DMS114 treated with DMSO at 0.1 percent for 48 hours (cell line): ENCODE results near the gene EXTL1.

Source experiments
- DNase-seq: peaks from one replicate; lab custom pipeline; 2025; ENCODE audit not compliant: unreplicated experiment; lab: John Stamatoyannopoulos, UW

EXTL1 gene

DNA sequence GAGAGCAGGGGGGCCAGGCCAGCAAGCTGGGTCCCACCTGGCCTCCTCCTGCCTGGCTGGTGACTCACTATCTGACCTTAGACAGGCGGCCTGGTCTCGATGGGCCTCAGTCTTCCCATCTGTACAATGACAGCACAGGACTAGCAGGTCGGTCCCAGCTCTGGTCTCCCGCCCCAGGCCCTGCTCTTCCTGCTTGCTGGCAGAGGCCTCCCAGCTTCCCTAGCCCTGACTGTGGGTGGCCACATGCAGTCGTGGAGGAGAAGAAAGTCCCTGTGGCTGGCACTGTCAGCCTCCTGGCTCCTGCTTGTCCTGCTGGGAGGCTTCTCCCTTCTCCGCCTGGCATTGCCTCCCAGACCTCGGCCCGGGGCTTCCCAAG is 817 bp downstream of the EXTL1 start:
- no peak for DNase-seq

DNA sequence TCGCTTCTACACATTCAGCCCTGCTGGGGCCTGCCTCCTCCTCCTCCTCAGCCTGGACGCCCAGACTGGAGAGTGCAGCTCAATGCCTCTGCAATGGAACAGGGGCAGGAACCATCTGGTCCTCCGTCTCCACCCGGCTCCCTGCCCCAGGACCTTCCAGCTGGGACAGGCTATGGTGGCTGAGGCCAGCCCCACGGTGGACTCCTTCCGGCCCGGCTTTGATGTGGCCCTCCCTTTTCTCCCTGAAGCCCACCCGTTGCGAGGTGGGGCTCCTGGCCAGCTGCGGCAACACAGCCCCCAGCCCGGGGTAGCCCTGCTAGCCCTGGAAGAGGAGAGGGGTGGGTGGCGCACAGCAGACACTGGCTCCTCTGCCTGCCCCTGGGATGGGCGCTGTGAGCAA is 1.4 kb downstream of the EXTL1 start:
- no peak for DNase-seq

DNA sequence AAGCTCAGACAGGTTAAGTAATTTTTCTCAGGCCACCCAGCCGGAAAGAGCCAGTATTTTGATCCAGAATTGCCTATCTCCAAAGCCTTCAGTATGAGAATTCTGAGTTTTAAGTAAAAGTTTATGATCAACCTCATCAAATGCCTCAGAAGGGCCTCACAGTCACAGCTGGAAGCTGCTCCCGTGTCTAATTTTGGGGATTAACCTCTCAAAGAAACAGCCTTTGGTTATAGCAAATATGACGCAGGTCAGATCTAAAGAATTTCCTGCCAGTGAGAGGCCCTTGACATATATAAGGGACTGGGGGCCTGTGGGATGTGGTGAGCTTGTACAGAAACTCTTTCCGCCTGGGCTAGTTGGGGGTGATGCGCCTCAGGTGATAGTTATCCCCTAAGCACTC is 2.3 kb downstream of the EXTL1 start:
- DNase-seq, result no peak

DNA sequence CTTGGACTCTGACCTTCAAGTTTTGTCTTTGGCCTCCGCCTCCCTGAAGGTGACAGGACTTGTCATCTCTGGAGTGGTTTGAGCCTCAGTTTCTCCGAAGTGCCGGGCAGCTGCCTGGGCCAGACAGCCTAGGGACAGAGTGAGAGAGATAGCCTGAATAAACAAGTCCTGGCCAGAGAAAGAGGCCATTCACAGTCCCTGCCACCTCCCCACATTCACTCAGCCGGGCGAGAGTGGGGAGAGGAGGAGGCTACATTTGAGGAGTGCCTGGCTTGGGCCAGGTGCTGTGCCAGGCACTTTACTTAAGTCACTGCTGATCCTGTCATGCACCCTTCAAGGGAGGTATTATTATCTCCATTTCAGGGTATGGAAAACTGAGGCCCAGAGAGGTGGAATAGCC is 3.5 kb downstream of the EXTL1 start:
- DNase-seq, result no peak

DNA sequence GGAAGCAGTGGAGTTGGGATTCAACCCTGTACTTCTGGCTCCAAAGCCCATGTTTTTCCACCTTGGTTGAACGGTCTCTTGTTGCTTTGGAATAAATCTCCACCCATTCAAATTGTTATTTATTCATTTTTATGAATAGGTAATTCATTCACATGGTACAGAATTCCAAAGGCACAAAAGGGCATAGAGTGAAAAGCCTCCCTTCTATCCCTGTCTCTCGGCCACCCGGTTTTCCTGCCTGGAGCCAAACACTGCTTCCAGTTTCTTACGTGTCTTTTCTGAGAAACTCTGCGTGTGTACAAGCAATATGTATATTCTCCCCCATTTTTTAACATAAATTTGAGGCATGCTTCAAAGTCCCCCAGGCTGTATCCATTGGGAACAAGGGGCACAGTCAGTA is 3.9 kb downstream of the EXTL1 start:
- DNase-seq, result no peak

DNA sequence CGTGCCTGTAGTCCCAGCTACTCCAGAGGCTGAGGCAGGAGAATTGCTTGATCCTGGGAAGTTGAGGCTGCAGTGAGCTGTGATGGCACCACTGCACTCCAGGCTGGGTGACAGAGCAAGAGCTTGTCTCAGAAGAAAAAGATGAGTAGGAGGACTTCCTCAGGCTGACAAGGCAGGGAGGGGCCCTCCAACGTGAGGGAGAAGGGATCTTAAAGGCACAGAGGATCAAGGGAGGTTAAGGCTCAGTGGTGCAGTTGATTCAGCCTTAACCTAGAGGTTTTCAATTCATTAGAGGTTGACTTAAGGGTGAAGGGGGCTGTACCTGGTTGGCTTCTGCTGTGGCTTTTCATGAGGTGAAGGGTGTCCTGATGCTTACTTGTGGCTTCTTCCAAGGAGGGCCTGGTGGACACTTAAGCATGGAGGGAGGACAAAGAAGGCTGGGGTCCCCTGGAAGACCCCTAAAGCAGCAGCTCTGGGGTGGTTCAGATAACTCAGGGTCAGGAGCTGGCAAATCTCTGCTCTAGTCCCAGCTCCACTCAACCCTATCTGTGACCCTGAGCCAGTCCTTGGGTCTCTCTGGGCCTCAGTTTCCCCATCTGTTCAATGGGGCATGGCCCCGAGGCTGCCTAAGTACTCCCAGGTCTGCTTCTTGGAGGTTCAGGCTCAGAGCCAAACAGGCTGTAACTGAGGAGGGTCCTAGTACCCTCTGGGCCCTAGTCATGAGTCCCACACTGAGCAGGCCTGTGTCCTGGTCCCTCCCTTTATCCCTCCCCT is 6.3 kb downstream of the EXTL1 start:
- DNase-seq, result no peak

DNA sequence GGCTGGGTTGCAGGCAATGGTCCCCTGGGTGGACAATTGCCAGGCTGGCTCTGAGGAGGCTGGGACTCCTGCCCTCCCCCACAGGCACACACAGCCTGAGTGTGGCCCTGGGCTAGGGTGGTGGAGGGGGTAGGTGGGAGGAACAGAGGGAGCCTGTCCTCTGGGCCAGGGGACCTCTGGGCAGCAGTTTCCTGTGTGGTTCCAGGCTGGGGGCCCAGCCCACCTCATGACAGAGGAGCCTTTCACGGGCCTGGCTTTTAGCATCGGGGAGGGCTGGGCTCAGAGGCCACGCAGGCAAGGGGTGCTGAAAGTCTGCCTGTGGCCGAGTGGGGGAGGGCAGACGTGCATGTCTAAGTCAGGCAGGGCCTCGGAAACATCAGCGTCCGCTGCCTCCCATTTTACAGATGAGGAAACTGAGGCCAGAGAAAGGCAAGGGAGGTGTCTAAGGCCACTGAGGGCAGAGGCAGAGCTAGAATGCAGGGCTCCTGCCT is 7.0 kb downstream of the EXTL1 start:
- DNase-seq, result no peak

DNA sequence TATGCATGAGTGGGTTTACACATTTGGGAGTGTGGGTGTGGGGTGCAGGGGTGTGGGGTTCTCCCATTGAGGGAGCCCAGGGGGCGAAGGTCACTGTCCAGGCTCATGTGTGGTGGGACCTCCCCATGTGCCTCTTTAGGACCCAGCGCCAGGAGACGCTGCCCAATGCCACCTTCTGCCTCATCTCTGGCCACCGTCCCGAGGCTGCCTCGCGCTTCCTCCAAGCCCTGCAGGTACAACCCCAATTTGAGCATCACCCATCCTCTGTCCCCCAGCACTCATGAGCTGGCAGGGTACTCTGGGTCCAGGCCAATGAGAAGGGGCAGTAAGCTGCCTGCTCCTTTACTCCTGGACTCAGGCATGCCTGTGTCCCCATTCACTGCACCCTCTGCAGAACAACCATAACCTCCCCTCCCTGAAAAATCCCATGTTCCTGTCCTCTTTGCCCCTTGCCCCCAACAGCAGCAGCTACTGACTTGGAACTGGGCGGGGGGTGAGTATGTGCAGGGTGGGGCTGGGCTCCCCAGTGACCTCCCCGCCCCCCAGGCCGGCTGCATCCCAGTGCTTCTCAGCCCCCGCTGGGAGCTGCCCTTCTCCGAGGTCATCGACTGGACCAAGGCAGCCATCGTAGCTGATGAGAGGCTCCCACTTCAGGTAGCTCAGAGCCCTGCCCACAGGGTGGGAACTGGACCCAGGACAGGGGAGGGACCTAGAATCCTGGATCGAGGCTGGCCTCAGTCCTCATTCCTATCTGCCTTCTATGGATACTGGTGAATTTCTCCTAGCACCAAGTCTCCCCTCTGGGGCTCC is 7.7 kb downstream of the EXTL1 start:
- no peak for DNase-seq

DNA sequence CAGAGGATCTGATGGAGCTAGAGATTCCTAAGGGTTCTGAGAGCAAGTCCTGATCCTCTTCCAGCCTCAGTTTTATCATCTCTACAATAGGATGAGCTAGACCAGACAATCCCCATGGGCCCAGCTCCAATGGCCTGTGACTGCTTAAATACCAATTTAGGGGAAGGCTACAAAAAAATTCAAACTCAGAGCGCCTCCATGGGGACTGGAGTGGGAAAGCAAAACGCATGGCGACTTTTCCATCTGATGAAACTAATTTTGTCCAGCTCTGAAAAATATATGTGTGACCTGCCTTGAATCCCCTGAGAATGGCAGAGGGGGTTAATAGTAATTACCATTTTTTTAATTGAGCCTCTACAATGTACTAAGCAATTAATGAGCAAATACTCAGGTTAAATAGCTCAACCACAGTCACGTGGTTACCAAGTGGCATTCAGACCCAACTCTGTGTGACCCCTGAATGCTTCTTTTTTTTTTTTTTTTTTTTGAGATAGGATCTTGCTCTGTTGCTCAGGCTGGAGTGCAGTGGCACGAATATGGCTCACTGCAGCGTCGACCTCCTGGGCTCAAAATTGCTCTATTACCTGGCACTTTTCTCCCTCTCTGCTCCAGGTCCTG is 8.4 kb downstream of the EXTL1 start:
- no peak for DNase-seq

DNA sequence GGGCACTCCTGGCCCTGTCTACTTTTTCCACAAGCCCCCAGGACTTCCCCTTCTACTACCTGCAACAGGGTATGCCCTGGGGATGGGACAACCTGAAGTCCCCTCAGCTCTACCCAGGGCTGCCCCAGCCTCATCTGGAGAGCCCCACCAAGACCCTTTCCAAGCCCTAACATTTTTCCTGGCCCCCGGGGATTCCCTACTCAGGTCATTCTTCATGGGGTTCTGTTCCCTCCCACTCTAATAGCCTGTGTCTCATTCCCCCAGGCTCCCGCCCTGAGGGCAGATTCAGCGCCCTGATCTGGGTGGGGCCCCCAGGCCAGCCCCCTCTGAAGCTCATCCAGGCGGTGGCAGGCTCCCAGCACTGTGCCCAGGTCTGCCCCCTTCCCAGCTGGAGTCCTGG is 9.6 kb downstream of the EXTL1 start:
- no peak for DNase-seq

DNA sequence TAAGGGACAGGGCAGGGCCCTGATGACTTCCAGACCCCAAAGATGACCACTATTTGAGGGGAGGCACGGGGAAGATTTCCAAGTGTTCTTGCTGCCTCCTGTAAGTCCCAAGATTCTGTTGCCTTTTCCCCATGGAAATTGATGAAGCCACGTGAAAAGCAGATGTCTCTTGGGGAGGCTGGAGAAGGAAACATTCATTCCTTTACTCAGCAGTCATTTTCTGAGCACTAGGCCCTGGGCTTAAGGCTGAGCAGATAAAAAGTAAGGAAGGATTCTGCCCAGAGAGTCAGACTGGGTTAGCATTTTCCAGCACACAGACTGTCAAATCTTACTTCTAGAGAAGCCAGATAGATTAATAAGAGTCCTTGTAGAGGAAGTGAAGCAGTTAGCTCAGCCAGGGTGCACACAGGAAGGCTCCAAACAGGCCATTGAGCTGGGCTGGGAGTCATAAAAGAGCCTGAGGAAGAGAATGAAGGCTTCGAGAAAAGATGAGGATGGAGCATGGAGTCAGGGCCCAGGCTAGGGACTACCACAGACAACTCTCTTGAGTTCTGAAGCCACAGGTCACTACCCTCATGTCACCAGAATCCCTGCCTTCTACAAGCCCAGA is 10.1 kb downstream of the EXTL1 start:
- no peak for DNase-seq

DNA sequence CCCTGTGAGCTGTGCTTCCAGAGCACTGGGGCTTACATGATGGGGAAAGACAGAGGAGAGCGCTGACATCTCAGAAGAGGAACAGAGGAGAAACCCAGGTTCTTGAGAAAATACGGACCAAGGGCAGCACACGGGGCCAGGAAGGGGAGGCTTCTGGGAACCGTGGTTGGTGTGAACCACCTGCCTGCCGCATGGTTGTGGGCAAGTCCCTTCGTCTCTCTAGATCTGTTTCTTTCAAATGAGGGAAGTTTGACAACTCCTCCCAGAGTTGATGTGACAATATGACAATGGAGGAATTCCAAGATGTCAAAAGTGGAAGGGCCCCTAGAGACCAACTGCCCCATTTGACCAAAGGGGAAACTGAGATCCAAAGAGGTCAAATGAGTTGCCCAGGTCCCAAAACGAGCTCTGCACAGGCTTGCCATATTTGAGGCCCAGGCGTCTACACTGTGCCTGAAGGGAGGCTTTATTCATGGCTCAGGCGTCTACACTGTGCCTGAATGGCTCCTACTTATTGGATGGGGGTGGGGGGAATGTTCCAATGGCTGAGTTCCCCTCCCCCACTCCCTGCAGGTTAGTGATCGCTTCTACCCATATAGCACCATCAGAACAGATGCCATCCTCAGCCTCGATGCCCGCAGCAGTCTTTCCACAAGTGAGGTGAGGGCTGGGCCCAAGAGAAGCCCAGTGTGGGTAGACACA is 11.2 kb downstream of the EXTL1 start:
- DNase-seq, result no peak

DNA sequence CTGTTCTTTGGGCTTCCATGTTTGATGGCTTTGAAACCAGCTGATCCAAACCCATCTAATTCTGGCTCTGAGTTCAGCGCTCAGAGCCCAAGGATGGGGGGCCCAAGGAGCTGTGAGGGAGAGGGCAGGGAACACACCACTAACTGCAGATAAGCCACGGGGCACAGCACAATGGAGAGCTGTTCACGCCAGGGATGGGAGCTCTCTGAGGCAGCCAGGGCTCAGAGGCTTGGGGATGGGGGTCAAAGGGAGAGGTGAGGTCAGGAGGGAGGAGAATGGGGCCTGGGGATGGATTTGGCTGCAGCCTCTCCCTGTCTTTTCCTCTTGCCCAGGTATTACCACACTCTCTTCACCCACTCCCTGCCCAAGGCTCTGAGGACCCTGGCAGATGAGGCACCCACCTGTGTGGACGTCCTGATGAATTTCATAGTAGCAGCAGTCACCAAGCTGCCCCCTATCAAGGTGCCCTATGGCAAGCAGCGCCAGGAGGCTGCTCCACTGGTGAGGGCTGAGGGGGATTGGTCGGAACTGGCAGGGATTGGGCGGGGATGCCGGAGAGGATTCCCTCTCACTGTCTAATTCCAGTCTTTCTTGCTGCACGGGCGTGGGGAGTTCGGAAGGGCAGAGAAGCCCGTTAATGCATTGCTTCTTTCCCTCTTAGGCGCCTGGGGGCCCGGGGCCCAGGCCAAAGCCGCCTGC is 13.1 kb downstream of the EXTL1 start:
- no peak for DNase-seq

DNA sequence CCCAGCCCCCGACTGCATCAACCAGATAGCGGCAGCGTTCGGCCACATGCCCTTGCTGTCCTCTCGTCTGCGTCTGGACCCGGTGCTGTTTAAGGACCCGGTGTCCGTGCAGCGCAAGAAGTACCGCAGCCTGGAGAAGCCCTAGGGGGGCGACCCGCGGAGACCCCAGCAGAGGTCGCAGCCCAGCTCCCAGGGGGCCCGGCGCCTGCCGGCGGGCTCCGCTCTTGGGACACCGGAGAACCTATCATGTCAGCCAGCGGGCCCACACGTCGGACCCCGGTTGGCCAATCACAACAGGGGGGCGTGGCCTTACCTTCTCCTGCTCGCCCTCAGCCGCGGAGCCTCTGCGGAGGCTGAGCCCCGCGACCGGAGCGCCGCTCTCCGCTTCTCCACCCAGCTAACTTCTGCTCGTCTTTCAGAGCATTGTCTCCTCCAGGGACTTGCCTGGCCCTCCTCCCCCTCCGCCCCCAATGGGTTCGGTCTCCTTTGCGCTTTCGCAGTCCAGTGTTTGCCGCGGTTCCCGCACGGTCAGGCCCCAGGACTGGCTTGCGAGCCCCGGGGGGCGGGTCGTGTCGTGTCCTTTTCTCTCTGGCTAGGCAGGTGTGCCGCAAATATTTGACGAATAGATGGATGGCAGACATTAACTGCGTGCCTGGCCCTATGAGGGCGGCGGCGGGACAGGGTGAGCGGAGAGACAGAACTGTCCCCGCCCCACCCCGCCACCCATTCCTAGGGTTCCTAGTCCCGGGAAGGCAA is 13.8 kb downstream of the EXTL1 start:
- peak; percentile 88 for DNase-seq

DNA sequence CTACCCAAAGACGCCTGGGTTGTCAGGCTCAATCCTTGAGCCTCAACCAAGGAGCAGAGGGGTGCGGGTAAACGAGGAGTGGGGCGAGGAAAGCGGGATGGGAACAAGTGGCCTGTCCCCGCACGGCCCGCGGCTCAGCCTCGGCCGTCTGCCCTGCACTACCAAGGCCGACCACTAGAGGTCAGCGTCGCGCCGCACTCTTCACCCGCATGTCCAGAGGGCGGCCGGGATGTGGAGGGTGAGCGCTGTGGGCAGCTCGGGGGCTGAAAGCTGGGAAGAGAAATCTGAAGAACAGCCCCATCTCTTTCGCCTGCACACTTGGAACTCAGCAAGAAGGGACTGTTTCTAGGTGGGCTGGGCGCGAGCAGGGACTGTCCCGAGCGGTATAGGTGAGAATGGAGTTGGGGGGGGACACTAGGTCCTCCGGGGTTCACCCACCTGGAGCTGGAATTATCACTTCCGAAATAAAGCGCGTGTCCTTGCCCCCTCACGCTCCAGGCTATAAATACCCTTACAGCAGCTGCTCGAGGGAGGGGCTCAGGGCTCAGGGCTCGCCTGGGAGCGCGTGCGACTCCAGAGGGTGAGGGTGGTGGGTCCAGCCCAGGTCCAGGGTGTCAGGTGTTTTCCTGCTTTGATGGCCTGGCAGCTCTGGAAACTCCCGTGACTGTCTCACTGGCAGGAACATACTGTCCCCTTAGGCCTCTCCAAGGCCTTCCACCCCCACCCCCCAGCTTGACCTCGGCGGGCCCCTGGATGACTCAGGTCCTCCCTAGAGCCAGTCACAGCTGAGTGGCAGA is 14.6 kb downstream of the EXTL1 start:
- peak; percentile 45 for DNase-seq

DNA sequence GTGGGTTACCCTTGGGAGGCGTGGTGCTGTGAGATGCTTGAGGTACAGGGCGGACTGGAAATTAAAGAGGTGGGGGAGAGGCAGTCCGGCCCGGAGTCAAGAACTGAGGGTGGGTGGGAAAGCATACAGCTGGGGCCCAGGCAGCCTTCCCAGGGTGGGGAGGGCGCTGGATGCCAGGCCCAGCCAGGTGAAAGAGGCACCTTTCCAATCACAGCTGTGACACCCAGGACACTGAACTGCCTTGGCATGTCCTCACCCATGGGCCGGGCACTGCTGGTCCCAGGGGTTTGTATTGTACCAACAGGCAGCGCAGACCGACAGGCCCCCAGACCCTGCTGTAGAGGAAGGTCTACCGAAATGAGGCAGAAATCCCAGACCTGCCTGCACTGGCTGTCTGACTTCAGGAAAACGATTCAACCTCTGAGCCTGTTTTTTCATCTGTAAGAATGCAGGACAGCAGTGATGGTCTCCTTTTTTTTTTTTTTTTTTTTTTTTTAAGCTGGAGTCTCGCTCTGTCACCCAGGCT is 15.2 kb downstream of the EXTL1 start:
- DNase-seq, result no peak

DNA sequence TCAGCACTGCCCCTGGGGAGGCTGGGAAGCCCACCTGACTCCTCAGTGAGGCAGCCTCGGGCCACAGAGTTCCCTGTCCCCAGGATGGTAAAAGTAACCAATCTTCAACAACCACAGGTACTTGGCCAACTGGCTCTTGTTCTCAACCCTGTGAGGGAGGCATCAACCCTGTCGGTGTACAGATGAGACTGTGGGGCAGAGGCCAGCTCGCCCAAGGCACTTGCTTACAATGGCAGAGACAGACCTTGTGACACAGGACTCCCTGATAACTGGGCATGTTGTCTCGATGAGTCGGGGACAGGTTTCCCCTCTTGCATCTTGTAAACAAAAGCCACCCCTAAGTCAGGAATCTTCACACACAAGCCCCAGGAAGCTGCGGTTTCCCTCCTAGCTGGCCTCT is 16.3 kb downstream of the EXTL1 start:
- DNase-seq, result no peak

DNA sequence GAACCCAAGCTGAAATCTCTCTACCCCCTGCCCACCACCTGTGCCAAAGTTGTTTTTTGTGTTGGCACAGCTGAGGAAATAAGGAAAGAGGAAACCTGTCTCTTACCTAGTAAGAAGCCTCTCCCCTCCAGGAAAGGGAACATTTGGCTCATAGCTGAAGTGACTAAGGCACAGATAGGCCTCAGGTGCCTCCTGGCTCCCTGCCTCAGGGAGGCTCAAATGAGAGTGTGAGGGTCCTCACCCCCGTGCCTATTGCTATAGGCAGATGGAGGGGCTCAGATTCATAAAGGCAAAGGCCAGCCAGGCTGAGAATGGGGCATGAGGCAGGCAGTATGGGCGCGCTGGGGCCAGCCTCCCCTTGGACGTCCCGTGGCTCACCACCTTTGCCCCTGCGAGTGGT is 16.9 kb downstream of the EXTL1 start:
- no peak for DNase-seq

DNA sequence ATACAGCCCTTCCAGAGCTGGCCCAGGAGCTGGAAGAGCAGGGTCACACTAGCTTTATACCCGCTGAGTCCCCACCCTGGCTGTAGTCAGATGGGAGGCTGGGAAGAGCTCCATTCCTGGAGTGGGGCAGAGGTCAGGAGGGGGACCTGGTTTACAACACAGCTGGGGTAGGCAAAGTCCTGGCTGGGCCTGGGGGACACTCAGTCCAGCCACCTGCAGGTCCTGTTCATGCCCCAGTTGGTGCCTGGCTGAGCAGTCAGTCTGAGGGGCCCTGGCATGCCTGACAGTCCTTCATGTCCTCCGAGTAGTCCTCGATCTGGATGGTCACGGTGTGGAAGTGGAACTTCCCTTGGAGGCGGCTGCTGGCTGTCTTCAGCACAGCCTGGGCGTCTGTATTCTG is 17.3 kb downstream of the EXTL1 start:
- DNase-seq, result no peak
